Chondrocyte (in vitro differentiated cells): ENCODE results near the gene FBRS. TPM values are rescaled to one million over a fixed set of nuclear protein-coding genes. Genes with fewer than 3 reads are reported as not detected.

Source experiments
- DNase-seq: peaks from one replicate; pipeline ENCODE4 v3.0.0; 2021; ENCODE audit warnings: mixed read lengths, low spot score
- H3K27ac Mint-ChIP-seq: one replicate; pipeline ENCODE4 v1.8.0; 2021; ENCODE audit warnings: mild to moderate bottlenecking, moderate library complexity, mixed read lengths; ENCODE audit not compliant: unreplicated experiment
- H3K27me3 Mint-ChIP-seq: 2 replicates; pipeline ENCODE4 v1.8.0; 2021; ENCODE audit warnings: low read depth, mixed read lengths
- H3K36me3 Mint-ChIP-seq: 2 replicates; pipeline ENCODE4 v1.8.0; 2021; ENCODE audit warnings: low read depth, mixed read lengths
- H3K4me1 Mint-ChIP-seq: 2 replicates; pipeline ENCODE4 v1.8.0; 2021; ENCODE audit warnings: low read depth, mild to moderate bottlenecking, mixed read lengths
- H3K4me3 Mint-ChIP-seq: one replicate; pipeline ENCODE4 v1.8.0; 2021; ENCODE audit warnings: mild to moderate bottlenecking, moderate library complexity, mixed read lengths; ENCODE audit not compliant: unreplicated experiment
- H3K9me3 Mint-ChIP-seq: 2 replicates; pipeline ENCODE4 v1.8.0; 2021; ENCODE audit warnings: low read depth, mixed read lengths
- total RNA-seq: library from RNA; stranded (reverse); gene quantifications from 3 replicates; pipeline ENCODE4 v1.2.1, GENCODE V29; 2021
- TF ChIP-seq, protein P1 (sequence below): fragments of 200-600 bp; sonication (generic); IDR thresholded peaks from 2 replicates; pipeline ENCODE4 v1.5.0; 2021; ENCODE audit warnings: antibody characterized with exemption, mild to moderate bottlenecking, moderate library complexity

Gene FBRS
- total RNA-seq, 1 donor from 2014 or later, result 49.9 TPM

DNA sequence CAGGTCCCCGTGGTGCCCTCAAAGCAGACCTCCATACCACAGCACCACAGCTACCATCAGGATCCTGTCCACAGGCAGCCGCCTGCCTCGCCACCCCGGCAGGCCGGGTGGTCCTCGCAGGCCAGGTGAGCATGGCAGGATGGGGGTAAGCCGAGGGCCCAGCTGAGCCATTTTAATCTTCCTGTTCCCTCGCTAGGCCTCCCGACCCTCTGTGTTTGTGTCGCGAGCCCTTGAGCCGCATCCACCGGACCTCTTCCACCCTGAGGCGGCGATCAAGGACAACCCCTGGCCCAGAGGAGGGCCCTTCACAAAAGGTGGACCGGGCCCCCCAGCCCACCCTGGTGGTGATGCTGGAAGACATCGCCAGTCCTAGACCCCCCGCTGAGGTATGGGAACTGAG lies 5.5 kb upstream of the FBRS start:
- Mint-ChIP-seq H3K36me3 (peaks cover 8% of the 10 kb centered on the region), H3K27ac (no peak overlapping the region), H3K4me3 (no peak overlapping the region), H3K9me3 (no peaks in the 10 kb centered on the region), H3K4me1 (peaks cover 34% of the 10 kb centered on the region), H3K27me3 (no peaks in the 10 kb centered on the region)
- DNase-seq, result no peak
- TF ChIP-seq, protein P1, sequence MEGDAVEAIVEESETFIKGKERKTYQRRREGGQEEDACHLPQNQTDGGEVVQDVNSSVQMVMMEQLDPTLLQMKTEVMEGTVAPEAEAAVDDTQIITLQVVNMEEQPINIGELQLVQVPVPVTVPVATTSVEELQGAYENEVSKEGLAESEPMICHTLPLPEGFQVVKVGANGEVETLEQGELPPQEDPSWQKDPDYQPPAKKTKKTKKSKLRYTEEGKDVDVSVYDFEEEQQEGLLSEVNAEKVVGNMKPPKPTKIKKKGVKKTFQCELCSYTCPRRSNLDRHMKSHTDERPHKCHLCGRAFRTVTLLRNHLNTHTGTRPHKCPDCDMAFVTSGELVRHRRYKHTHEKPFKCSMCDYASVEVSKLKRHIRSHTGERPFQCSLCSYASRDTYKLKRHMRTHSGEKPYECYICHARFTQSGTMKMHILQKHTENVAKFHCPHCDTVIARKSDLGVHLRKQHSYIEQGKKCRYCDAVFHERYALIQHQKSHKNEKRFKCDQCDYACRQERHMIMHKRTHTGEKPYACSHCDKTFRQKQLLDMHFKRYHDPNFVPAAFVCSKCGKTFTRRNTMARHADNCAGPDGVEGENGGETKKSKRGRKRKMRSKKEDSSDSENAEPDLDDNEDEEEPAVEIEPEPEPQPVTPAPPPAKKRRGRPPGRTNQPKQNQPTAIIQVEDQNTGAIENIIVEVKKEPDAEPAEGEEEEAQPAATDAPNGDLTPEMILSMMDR, result no peak

DNA sequence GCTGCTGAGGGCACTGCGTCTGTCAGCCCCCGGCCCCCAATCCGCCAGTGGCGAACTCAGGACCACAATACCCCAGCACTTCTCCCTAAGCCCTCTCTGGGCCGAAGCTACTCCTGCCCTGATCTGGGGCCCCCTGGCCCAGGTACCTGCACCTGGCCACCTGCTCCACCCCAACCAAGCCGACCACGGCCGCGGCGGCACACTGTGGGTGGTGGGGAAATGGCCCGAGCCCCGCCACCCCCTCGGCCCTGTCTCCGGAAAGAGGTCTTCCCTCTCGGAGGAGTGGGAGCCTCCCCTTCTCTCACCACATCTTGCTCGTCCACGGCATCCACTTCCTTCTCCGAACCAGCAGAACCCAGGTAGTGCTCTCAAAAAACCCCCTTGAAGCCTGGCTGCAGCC lies 3.4 kb upstream of the FBRS start:
- Mint-ChIP-seq H3K27me3 (no peaks in the 10 kb centered on the region), H3K9me3 (no peaks in the 10 kb centered on the region), H3K4me1 (peaks cover 34% of the 10 kb centered on the region), H3K36me3 (peaks cover 8% of the 10 kb centered on the region), H3K27ac (no peak overlapping the region), H3K4me3 (no peak overlapping the region)
- DNase-seq, result no peak
- TF ChIP-seq, protein P1, result no peak

DNA sequence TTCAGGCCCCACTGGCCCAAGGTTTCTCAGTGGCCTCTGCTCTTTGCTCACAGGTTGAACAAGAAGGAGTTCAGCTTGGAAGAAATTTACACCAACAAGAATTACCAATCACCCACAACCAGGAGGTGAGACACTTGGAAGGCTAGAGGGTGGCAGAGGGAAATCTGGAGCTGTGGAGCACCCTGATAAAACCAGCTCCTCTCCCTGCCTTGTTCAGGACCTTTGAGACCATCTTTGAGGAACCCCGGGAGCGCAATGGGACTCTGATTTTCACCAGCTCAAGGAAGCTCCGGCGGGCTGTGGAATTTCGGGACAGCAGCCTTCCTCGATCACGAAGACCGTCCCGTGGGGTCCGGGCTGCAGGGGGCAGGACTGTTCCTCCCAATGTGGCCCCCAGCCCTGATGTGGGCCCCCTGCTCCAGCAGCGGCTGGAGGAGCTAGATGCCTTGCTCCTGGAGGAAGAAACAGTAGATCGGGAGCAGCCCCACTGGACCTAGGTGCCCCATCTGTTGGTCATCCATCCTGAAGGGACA lies 2.4 kb upstream of the FBRS start:
- H3K36me3 Mint-ChIP-seq, result peaks cover 11% of the 10 kb centered on the region
- no peaks in the 10 kb centered on the region for H3K27me3 Mint-ChIP-seq

DNA sequence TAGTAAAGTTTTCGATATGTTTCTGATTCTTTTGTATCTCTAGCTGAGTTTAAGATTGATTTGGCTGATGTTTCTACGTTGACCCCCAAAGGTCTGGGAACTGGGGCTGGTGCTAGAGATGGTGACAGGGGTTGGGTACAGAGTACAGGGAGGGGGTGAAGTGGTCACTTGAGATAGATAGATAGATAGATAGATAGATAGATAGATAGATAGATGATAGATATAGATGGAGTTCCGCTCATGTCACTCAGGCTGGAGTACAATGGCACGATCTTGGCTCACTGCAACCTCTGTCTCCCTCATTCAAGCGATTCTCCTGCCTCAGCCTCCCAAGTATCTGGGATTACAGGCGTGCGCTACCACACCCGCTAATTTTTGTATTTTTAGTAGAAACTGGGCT lies 1.8 kb upstream of the FBRS start:
- peaks cover 39% of the 10 kb centered on the region for H3K4me1 Mint-ChIP-seq
- TF ChIP-seq, protein P1, result no peak
- H3K27me3 Mint-ChIP-seq, result no peaks in the 10 kb centered on the region
- no peak overlapping the region for H3K4me3 Mint-ChIP-seq
- no peaks in the 10 kb centered on the region for H3K9me3 Mint-ChIP-seq
- H3K36me3 Mint-ChIP-seq, result peaks cover 13% of the 10 kb centered on the region
- H3K27ac Mint-ChIP-seq, result peak overlapping the region; percentile 65
- DNase-seq, result no peak

More for the DNA sequence above, 2.4 kb upstream of the FBRS start:
- no peak for DNase-seq
- Mint-ChIP-seq H3K27ac (no peak overlapping the region), H3K9me3 (no peaks in the 10 kb centered on the region), H3K4me3 (no peak overlapping the region), H3K4me1 (peaks cover 34% of the 10 kb centered on the region)
- TF ChIP-seq, protein P1, result no peak

DNA sequence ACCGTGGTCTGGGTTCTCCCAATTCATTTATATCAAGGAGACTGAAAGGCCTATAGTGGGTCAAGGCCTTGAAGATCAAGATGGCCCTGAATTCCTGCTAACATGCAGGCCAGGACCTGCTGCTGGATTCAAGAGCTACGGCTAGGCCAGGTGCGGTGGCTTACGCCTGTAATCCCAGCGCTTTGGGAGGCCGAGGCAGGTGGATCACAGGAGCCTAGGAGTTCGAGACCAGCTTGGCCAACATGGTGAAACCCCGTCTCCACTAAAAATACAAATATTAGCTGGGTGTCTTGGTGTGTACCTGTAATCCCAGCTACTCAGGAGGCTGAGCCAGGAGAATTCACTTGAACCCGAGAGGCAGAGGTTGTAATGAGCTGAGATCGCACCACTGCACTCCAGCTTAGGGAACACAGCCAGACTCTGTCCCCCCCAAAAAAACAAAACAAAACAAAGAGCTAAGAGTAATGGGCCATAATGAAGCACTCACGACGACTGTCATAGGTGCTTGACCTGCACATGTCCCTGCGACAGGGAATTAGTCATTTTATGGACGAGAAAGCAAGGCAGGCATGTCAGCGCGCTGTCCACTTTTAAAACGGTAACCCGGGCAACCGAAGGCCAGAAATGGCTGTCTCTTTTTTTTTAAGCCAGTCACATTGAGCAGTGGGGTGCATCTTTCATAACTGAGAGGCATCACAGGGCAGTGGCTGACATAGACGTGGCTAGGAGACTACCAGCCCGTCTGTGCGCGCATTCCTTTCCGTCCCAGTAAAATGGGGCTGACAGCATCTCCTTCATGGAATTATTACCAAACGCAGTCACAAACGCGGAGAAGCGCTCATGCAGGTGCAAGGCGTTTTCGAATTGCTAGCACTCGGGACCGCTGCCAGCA lies 1.0 kb upstream of the FBRS start:
- TF ChIP-seq, protein P1, result no peak
- no peaks in the 10 kb centered on the region for H3K27me3 Mint-ChIP-seq
- H3K4me1 Mint-ChIP-seq, result peaks cover 41% of the 10 kb centered on the region
- no peak for DNase-seq
- peaks cover 15% of the 10 kb centered on the region for H3K36me3 Mint-ChIP-seq
- peak overlapping the region; percentile 76 for H3K4me3 Mint-ChIP-seq
- H3K9me3 Mint-ChIP-seq, result no peaks in the 10 kb centered on the region
- H3K27ac Mint-ChIP-seq, result peak overlapping the region; percentile 96
